Measurements from ENCODE around the gene PARS2.

GRCh38 chr1:54805981-54806381 is 41.7 kb upstream of the PARS2 start:
- TF ChIP-seq CTCF (IDR thresholded peaks at IDR 0.05) = no peak
- no peak for TF ChIP-seq POLR2A (IDR thresholded peaks at IDR 0.05)
